NT2/D1 (cell line): ENCODE data around the gene FUT3.

ENCODE experiments used
- SUZ12 ChIP-seq: IDR thresholded peaks from 2 replicates; pipeline ENCODE4 v1.6.1; 2011; ENCODE audit not compliant: insufficient read length, insufficient read depth; ENCODE audit errors: extremely low read depth
- YY1 ChIP-seq: IDR thresholded peaks from 2 replicates; pipeline ENCODE4 v1.6.1; 2011; ENCODE audit not compliant: insufficient read length, insufficient read depth
- ZNF274 ChIP-seq: IDR thresholded peaks from 2 replicates; pipeline ENCODE4 v1.6.1; 2011; ENCODE audit warnings: mild to moderate bottlenecking, low read depth, low read length

- TF ChIP-seq YY1 (no peak), ZNF274 (no peak), SUZ12 (no peak)
Measured at GRCh38 chr19:5890099-5890498, 38.9 kb upstream of the FUT3 start.
